ENCODE measurements around the gene LMAN2.

- TF ChIP-seq CTCF (IDR thresholded peaks at IDR 0.05) (no peak), POLR2A (IDR thresholded peaks at IDR 0.05) (no peak)
Observed at GRCh38 chr5:177374211-177374610, 22.7 kb upstream of the LMAN2 start.
